ENCODE results near the gene ACOX3.
"Not testable (repeated sequence)": the region's sequence is repeated elsewhere in the genome, so short reads cannot be mapped to it uniquely, and the experiment has no call there.

The ACOX3 gene

GRCh38 chr4:8344377-8344776, 96.1 kb downstream of the ACOX3 start:
- in situ Hi-C loops (cut with MboI; ENCODE audit: low sequenced_read_pairs), result no loop called here

DNA sequence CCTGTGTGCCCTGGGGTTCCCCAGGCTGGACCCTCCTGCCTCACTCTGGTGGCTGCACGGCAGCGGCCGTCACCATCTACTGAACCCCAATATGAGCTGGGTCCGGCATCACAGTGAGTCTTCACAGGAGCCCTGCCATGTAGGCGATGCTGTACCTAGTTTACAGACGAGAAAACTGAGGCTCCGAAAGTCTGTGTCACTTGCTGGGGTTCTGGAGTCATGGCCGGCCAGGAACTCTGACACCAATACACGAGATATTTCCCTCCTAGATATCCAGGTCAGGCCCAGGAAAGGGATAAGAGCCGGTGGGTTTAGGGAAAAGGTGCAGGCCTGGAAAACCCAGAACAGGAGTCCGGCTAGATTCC, 96.6 kb downstream of the ACOX3 start:
- in situ Hi-C loops (cut with MboI; ENCODE audit: low sequenced_read_pairs), result no loop called here

- in situ Hi-C loops (cut with MboI; ENCODE audit: low sequenced_read_pairs), result no loop called here
These were observed 97.1 kb downstream of the ACOX3 start for GRCh38 chr4:8343262-8343966.

DNA sequence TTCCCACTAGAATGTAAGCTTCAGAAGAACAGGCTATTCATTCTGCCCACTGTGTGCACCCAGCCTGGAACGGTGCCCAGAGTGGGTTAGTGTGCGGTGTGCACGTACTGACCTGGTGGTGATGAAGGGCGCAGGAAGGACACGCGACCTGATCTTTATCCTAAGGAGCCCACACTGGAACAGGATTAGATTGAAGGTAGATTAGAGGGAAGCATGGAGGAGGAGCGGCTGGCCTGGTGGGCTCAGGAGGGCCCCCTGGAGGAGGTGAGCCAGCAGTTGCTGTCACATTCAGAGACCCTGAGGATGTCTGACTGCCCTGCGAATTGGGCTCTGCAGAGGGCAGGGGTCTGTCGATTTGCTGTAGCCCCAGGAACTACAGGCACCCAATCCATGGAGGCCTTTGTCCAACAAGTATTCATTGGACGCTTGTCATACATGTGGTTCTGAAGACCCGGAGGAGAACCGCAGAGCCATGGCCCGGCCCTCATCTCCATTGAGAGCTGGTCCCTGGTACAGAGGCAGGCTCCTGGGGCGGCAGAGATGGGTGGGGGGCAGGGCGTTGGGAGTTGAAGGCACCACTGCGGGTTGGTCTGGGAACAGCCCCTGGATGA, 97.8 kb downstream of the ACOX3 start:
- in situ Hi-C loops (cut with MboI; ENCODE audit: low sequenced_read_pairs), result no loop called here

- in situ Hi-C loops (cut with MboI; ENCODE audit: low sequenced_read_pairs), result no loop called here
These were observed 98.8 kb downstream of the ACOX3 start for GRCh38 chr4:8341691-8342090.

DNA sequence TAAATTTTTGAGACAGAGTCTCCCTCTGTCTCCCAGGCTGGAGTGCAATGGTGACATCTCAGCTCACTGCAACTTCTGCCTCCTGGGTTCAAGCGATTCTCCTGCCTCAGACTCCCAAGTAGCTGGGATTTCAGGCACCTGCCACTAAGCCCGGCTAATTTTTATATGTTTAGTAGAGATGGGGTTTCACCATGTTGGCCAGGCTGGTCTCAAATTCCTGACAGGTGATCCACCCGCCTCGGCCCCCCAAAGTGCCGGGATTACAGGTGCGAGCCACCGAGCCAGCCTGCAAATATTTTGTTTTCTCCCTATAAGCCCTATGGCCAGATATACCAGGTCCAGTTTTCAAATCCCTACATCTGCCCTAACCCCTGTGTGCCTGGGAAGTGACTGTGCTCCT, 99.2 kb downstream of the ACOX3 start:
- in situ Hi-C loops (cut with MboI; ENCODE audit: low sequenced_read_pairs), result not testable (repeated sequence)

GRCh38 chr4:8340781-8341241, 99.7 kb downstream of the ACOX3 start:
- in situ Hi-C loops (cut with MboI; ENCODE audit: low sequenced_read_pairs), result no loop called here

GRCh38 chr4:8338351-8338961, 102.1 kb downstream of the ACOX3 start:
- in situ Hi-C loops (cut with MboI; ENCODE audit: low sequenced_read_pairs), result no loop called here

- in situ Hi-C loops (cut with MboI; ENCODE audit: low sequenced_read_pairs), result no loop called here
These were observed 104.0 kb downstream of the ACOX3 start for GRCh38 chr4:8336412-8337075.

DNA sequence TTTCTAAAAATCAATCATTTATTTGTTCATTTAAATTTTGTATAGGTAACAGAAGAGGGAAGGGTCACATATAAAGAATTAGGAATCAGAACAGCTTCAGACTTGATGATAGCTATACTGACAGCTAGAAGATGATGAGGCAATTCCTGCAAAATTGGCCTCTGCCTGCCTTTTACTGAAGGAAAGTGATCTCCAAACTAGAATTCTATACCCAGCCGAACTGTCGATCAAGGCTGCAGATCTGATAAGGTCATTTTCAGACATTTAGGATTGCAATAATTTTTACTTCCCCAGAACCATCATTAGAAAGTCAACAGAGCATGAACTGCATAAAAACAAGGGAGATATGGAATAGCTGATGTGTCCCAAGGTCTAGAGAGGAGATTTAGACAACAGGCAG, 104.7 kb downstream of the ACOX3 start:
- in situ Hi-C loops (cut with MboI; ENCODE audit: low sequenced_read_pairs), result no loop called here

- in situ Hi-C loops (cut with MboI; ENCODE audit: low sequenced_read_pairs), result no loop called here
These were observed 105.6 kb downstream of the ACOX3 start for GRCh38 chr4:8334786-8335460.

DNA sequence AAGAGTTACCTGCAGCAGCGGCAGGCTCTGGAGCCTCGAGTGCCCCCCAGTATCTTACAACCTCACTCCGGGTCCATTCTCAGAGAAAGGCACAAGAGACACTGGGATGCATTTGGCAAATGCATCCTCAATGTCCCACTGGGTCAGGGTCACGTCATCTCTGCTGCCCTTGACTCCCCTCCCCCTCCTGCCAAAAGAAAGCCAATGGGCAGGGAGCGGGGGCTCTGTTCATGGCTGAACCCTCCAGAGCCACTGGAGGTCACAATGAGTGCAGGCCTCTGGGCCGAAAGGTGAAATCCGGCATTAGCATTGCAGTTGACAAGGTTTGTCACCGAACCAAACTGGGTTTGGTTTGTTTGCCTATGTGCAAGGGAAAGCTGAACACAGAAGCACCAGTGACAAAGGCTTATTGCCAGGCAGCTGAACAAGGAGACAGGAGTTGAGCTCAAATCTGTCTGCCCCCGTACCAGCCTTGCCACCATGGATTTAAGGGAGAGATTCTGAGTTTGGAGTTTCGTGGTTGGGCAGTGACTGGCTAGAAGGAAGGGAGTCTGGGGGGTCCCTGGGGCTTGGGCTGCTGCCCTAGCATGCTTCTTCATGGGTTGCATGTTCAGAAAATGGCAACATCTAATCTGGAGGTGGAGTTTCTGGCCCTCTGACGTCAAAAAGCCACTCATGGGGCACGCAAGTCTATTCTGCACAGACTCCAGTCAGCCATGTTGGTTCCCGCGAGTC, 106.6 kb downstream of the ACOX3 start:
- in situ Hi-C loops (cut with MboI; ENCODE audit: low sequenced_read_pairs), result no loop called here

GRCh38 chr4:8332891-8333331, 107.6 kb downstream of the ACOX3 start:
- in situ Hi-C loops (cut with MboI; ENCODE audit: low sequenced_read_pairs), result no loop called here

GRCh38 chr4:8332038-8332857, 108.3 kb downstream of the ACOX3 start:
- in situ Hi-C loops (cut with MboI; ENCODE audit: low sequenced_read_pairs), result no loop called here

DNA sequence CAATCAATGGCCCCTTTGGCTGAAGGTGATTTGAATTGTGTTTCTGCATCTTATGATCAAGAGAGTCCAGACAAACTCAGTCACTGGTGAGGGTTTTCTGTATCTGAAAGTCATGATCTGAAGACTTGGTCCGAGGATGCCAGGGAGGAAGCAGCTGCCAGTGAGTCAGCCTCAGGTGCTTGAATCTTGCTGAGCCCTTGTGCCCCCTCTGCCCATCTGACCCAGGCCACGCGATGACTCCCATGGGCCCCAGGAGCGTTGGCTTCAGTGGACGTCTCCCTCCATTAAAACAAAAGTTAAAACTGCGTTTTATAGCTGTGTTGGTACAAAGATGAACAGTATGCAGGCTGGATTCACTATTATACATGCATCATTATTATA, 109.0 kb downstream of the ACOX3 start:
- in situ Hi-C loops (cut with MboI; ENCODE audit: low sequenced_read_pairs), result no loop called here

- in situ Hi-C loops (cut with MboI; ENCODE audit: low sequenced_read_pairs), result no loop called here
These were observed 109.5 kb downstream of the ACOX3 start for GRCh38 chr4:8330821-8331574.

DNA sequence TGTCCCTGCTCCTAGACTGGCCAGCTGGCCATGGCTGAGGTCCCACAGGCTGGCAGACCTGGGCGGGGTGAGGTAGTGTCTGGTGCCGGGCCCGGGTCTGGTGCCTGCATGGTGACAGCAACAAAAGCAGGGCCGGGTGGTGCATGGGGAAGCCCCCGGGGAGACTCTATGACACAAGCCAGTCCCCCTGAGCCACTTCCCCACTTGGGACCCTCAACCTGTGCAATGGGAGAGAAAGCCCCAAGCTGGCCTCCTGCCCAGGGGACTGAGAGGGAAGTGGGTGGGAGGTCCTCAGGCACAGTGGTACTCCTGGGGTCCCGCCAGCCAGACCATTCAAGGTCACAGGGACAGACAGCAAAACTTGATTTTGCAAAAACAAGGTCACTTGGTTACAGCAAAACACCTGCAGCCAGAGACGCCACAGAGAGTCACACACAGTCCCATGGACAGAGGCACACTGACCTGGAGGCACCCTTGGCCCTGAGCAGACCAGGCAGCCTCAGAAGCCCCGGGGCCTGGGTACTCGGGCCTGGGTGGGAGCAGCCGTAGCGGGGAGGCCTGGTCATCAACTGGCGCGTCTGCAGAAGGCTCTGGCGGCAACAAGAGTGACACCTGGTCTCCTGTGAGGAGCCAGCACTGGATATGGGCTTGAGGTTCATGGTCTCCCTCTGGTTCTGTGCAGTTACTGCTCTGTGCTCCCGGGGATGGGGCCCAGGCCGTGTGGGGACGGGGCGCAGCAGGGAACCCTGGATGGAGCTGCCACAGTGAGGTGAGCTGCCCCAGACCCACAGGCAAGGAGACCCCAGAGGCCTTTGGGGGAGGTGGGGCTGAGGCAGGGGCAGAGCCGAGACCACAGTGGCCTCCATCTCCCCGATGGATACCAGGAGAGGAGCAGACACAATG, 110.4 kb downstream of the ACOX3 start:
- in situ Hi-C loops (cut with MboI; ENCODE audit: low sequenced_read_pairs), result no loop called here

- in situ Hi-C loops (cut with MboI; ENCODE audit: low sequenced_read_pairs), result no loop called here
These were observed 111.0 kb downstream of the ACOX3 start for GRCh38 chr4:8329560-8329858.

Measured in HL-60/S4 (cell line).